Measurements from ENCODE around the gene OR2S2.

DNA sequence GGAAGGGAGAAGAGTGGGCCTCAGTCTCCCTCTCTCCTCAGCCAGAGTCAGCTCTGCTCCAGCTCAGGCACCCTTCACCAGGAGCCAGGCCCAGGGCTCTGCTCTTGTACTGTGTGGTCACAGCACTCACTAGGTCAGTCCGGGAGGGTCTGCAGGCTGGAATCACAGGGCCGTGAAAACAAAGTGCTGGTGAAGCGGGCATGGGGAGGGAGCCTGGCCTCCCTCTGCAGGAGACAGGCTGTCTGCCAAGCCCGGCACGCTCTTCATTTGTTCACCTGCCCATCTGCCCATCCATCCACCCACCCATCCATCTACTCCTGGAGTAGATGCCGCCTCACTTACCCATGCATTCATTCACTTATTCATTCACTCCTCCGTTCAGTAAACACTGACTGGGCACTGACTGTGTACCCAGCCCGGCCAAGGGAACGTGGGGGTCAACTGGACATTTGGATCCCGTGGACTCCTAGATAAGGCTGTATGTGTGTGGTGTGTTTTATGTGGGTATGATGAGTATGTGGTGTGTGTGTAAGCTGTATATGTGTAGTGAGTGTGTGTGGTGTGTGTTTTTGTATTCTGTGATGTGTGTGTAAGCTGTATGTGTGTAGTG is 45.1 kb downstream of the OR2S2 start:
- TF ChIP-seq CTCF (conservative IDR thresholded peaks at IDR 0.05; ENCODE audit: low read depth, low read length) (no peak), EZH2 (IDR thresholded peaks at IDR 0.05; ENCODE audit: low read length, unreplicated experiment) (no peak), EZH2phosphoT487 (IDR thresholded peaks at IDR 0.05; ENCODE audit: borderline replicate concordance, low read length) (no peak)
